Endothelial cell (in vitro differentiated cells): Measurements from ENCODE around the gene SLC8A2. TPM values are rescaled to one million over a fixed set of nuclear protein-coding genes. Genes with fewer than 3 reads are reported as not detected.

ENCODE experiments used
- DNase-seq: peaks from one replicate; pipeline ENCODE4 v3.0.0; 2021; ENCODE audit warnings: low spot score
- H3K27ac Mint-ChIP-seq: one replicate; pipeline ENCODE4 v1.8.0; 2021; ENCODE audit warnings: mixed read lengths, inconsistent platforms; ENCODE audit not compliant: unreplicated experiment
- H3K27me3 Mint-ChIP-seq: one replicate; pipeline ENCODE4 v1.8.0; 2021; ENCODE audit warnings: mild to moderate bottlenecking, moderate library complexity, mixed read lengths, inconsistent platforms; ENCODE audit not compliant: unreplicated experiment
- H3K36me3 Mint-ChIP-seq: one replicate; pipeline ENCODE4 v1.8.0; 2021; ENCODE audit warnings: mild to moderate bottlenecking, low read depth, mixed read lengths, inconsistent platforms; ENCODE audit not compliant: unreplicated experiment
- H3K4me1 Mint-ChIP-seq: one replicate; pipeline ENCODE4 v1.8.0; 2021; ENCODE audit warnings: mild to moderate bottlenecking, mixed read lengths, inconsistent platforms; ENCODE audit not compliant: unreplicated experiment
- H3K4me3 Mint-ChIP-seq: one replicate; pipeline ENCODE4 v1.8.0; 2021; ENCODE audit warnings: mild to moderate bottlenecking, mixed read lengths, inconsistent platforms; ENCODE audit not compliant: unreplicated experiment
- H3K9me3 Mint-ChIP-seq: one replicate; pipeline ENCODE4 v1.8.0; 2021; ENCODE audit warnings: mixed read lengths, inconsistent platforms; ENCODE audit not compliant: unreplicated experiment
- total RNA-seq: library from RNA; stranded (reverse); fragmentation: NEBNext Ultra II Directional; extraction: Animal tissue kit (Norgen Biotek cat#: 25700); gene quantifications from one replicate; pipeline ENCODE4 v1.2.1, GENCODE V29; 2021; ENCODE audit not compliant: unreplicated experiment
- TF ChIP-seq, protein P1 (sequence below): fragments of 200-600 bp; sonication (generic); IDR thresholded peaks from one replicate; pipeline ENCODE4 v1.5.0; 2021; ENCODE audit warnings: antibody characterized with exemption; ENCODE audit not compliant: unreplicated experiment

SLC8A2 gene
- total RNA-seq, 1 donor from 2014 or later: 0.80 TPM

DNA sequence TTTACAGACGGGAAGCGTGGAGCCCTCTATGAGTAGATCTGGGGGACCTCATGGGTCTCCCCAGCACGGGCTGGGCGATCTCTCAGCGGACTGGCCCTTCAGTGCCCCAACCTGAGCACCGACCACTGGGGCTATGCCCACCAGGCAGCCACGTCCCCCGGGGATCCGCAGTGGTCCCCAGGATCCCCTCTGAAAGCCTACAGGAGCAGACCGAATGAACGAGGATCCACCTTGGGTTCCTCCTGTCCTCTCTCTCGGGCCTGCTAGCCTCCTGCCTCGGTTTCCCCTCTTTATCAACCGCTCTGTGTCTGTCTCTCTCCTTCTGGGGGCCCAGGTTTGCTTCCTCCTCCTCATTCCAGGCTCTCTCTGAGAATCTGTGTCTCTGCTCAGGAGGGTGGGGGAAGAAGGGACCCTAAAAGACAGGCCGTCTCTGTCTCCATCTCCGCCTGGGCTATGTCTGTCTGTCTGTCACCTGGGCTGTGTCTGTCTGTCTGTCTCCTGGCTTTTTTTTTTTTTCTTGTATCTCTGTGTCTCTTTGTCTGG, 50.4 kb downstream of the SLC8A2 start:
- peaks cover 44% of the 10 kb centered on the region for H3K27me3 Mint-ChIP-seq

GRCh38 chr19:47419789-47420188, 51.9 kb downstream of the SLC8A2 start:
- TF ChIP-seq, protein P1, sequence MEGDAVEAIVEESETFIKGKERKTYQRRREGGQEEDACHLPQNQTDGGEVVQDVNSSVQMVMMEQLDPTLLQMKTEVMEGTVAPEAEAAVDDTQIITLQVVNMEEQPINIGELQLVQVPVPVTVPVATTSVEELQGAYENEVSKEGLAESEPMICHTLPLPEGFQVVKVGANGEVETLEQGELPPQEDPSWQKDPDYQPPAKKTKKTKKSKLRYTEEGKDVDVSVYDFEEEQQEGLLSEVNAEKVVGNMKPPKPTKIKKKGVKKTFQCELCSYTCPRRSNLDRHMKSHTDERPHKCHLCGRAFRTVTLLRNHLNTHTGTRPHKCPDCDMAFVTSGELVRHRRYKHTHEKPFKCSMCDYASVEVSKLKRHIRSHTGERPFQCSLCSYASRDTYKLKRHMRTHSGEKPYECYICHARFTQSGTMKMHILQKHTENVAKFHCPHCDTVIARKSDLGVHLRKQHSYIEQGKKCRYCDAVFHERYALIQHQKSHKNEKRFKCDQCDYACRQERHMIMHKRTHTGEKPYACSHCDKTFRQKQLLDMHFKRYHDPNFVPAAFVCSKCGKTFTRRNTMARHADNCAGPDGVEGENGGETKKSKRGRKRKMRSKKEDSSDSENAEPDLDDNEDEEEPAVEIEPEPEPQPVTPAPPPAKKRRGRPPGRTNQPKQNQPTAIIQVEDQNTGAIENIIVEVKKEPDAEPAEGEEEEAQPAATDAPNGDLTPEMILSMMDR: no peak
- H3K27ac Mint-ChIP-seq: no peak overlapping the region
- H3K4me1 Mint-ChIP-seq: peaks cover 19% of the 10 kb centered on the region
- H3K4me3 Mint-ChIP-seq: no peak overlapping the region
- no peak for DNase-seq
- H3K36me3 Mint-ChIP-seq: peaks cover 18% of the 10 kb centered on the region
- peaks cover 46% of the 10 kb centered on the region for H3K27me3 Mint-ChIP-seq
- no peaks in the 10 kb centered on the region for H3K9me3 Mint-ChIP-seq

More for the DNA sequence above, 50.4 kb downstream of the SLC8A2 start:
- Mint-ChIP-seq H3K36me3 (peaks cover 12% of the 10 kb centered on the region), H3K27ac (no peak overlapping the region), H3K4me3 (peak overlapping the region; percentile 74), H3K4me1 (peaks cover 19% of the 10 kb centered on the region), H3K9me3 (no peaks in the 10 kb centered on the region)
- TF ChIP-seq, protein P1: no peak
- no peak for DNase-seq

DNA sequence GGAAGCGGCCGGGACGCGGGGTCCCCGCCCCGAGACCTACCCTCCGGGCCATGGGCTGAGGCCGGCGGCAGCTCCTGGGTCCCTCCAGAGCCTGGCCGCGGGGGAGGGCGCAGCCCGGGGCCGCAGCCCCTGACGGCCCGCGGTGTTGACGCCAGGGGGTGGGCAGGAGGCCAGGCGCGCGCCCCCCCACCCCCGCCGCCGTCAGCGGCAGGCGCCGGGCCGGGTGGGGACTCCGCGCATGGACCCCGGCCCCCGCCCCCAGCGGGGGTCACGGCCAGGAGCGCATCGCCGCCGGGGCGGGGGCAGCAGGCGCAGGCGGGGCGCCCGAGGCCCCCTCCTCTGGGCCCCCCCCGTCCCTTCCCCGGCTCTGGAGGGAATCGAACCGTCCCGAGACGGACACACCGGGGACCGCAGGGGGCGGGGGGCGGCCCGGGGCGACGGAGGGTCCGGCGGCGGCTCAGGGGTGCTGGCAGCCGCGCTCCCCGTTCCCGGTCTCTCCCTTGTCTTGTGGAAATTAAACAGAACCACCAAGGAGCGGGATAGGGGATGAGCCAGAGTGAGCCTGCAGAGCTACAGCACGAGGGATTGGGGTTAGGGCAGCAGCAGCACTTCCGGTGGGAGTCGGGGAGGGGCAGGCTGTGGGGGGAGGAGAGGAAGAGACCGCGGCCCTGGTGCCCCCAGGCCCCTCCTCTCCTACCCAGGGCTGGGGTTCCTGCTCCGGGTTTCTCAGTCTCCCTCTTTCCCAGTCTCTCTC, 52.5 kb downstream of the SLC8A2 start, which contains the start of gene MEIS3:
Gene MEIS3, minus strand, starts transcription at position 498 of the 754 bp plus-strand sequence. Its CDS starts 446 bp downstream, at position 52.
- TF ChIP-seq, protein P1: no peak
- Mint-ChIP-seq H3K4me3 (no peak within 1 kb of the TSS), H3K36me3 (peaks cover 18% of the 10 kb centered on the region), H3K9me3 (no peaks in the 10 kb centered on the region), H3K4me1 (peaks cover 19% of the 10 kb centered on the region), H3K27me3 (peaks cover 44% of the 10 kb centered on the region), H3K27ac (no peak within 1 kb of the TSS)
- DNase-seq: no peak

DNA sequence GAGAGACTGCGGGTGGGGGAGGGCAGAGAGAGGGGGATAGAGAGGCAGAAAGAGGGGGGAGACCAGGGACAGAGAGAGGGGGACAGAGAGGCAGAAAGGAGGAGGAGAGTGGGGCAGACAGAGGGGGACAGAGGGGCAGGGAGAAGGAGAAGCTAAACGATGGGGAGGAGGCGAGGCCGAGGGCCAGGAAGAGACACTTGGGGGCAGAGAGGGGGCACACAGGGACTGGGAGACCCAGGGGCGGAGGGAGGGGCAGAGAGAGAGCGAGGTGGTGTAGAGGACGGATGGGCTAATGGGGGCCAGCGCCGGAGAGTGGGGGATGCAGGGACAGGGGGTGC, 53.0 kb downstream of the SLC8A2 start:
- TF ChIP-seq, protein P1: no peak
- DNase-seq: no peak
- Mint-ChIP-seq H3K27ac (no peak overlapping the region), H3K27me3 (peaks cover 44% of the 10 kb centered on the region), H3K4me3 (no peak overlapping the region), H3K4me1 (peaks cover 19% of the 10 kb centered on the region), H3K9me3 (no peaks in the 10 kb centered on the region), H3K36me3 (peaks cover 18% of the 10 kb centered on the region)
